ENCODE results near the gene AMOT.

Gene AMOT

GRCh38 chrX:112837531-112837930, 3.1 kb downstream of the AMOT start:
- no peaks in the 10 kb centered on the region for H3K9me3 ChIP-seq (ENCODE audit: insufficient read depth, low read depth, low read length)
- TF ChIP-seq EZH2phosphoT487 (IDR thresholded peaks at IDR 0.05; ENCODE audit: borderline replicate concordance) (no peak), CTCF (conservative IDR thresholded peaks at IDR 0.05; ENCODE audit: low read length) (no peak)
- peaks cover 62% of the 10 kb centered on the region for H3K79me2 ChIP-seq (ENCODE audit: insufficient read depth, low read length)
- H3K4me2 ChIP-seq (ENCODE audit: low read depth, low read length, poor library complexity, severe bottlenecking) = peak overlapping the region; percentile 87
- no peaks in the 10 kb centered on the region for H3K9me2 ChIP-seq (replicated peaks; ENCODE audit: low read depth, low read length)
- no peaks in the 10 kb centered on the region for H3K27me3 ChIP-seq (ENCODE audit: insufficient read depth, low read length, poor library complexity, severe bottlenecking)
- H3K36me3 ChIP-seq (ENCODE audit: insufficient read depth, low read length) = no peaks in the 10 kb centered on the region
- H4K20me1 ChIP-seq (ENCODE audit: insufficient read depth, low read length, poor library complexity, severe bottlenecking) = peaks cover 14% of the 10 kb centered on the region
- no peak overlapping the region for H2AFZ ChIP-seq (ENCODE audit: low read length)
- H3F3A ChIP-seq (ENCODE audit: low read depth) = no peaks in the 10 kb centered on the region
- H3K4me3 ChIP-seq (ENCODE audit: low read length, poor library complexity, severe bottlenecking) = peak overlapping the region; percentile 80
- H3K9ac ChIP-seq (ENCODE audit: low read depth, low read length, poor library complexity, severe bottlenecking) = peak overlapping the region; percentile 17
- H3K4me1 ChIP-seq (ENCODE audit: insufficient read depth, low read length, poor library complexity, severe bottlenecking) = peaks cover 57% of the 10 kb centered on the region

- TF ChIP-seq EZH2phosphoT487 (IDR thresholded peaks at IDR 0.05; ENCODE audit: borderline replicate concordance) (no peak), CTCF (conservative IDR thresholded peaks at IDR 0.05; ENCODE audit: low read length) (no peak)
- H2AFZ ChIP-seq (ENCODE audit: low read length) = no peak overlapping the region
- H3K36me3 ChIP-seq (ENCODE audit: insufficient read depth, low read length) = 0 out of 2 replicates have a peak, but pooled peaks cover 6% of the 10 kb centered on the region
- H4K20me1 ChIP-seq (ENCODE audit: insufficient read depth, low read length, poor library complexity, severe bottlenecking) = peaks cover 14% of the 10 kb centered on the region
- H3K9me2 ChIP-seq (replicated peaks; ENCODE audit: low read depth, low read length) = no peaks in the 10 kb centered on the region
- peaks cover 60% of the 10 kb centered on the region for H3K79me2 ChIP-seq (ENCODE audit: insufficient read depth, low read length)
- no peaks in the 10 kb centered on the region for H3F3A ChIP-seq (ENCODE audit: low read depth)
- H3K4me1 ChIP-seq (ENCODE audit: insufficient read depth, low read length, poor library complexity, severe bottlenecking) = peaks cover 51% of the 10 kb centered on the region
- no peak overlapping the region for H3K4me3 ChIP-seq (ENCODE audit: low read length, poor library complexity, severe bottlenecking)
- H3K4me2 ChIP-seq (ENCODE audit: low read depth, low read length, poor library complexity, severe bottlenecking) = peak overlapping the region; percentile 47
- H3K9me3 ChIP-seq (ENCODE audit: insufficient read depth, low read depth, low read length) = no peaks in the 10 kb centered on the region
- no peaks in the 10 kb centered on the region for H3K27me3 ChIP-seq (ENCODE audit: insufficient read depth, low read length, poor library complexity, severe bottlenecking)
- H3K9ac ChIP-seq (ENCODE audit: low read depth, low read length, poor library complexity, severe bottlenecking) = no peak overlapping the region
Measured at GRCh38 chrX:112835019-112835418, 5.6 kb downstream of the AMOT start.

GRCh38 chrX:112834031-112834845, 6.4 kb downstream of the AMOT start:
- Histone ChIP-seq H3K9me3 (ENCODE audit: insufficient read depth, low read depth, low read length) (no peaks in the 10 kb centered on the region), H3K4me1 (ENCODE audit: insufficient read depth, low read length, poor library complexity, severe bottlenecking) (peaks cover 43% of the 10 kb centered on the region)

More at GRCh38 chrX:112834031-112834845, 6.4 kb downstream of the AMOT start:
- H3F3A ChIP-seq (ENCODE audit: low read depth) = no peaks in the 10 kb centered on the region
- peak overlapping the region; percentile 47 for H3K4me2 ChIP-seq (ENCODE audit: low read depth, low read length, poor library complexity, severe bottlenecking)
- H4K20me1 ChIP-seq (ENCODE audit: insufficient read depth, low read length, poor library complexity, severe bottlenecking) = peaks cover 14% of the 10 kb centered on the region
- peaks cover 52% of the 10 kb centered on the region for H3K79me2 ChIP-seq (ENCODE audit: insufficient read depth, low read length)
- no peak overlapping the region for H2AFZ ChIP-seq (ENCODE audit: low read length)
- H3K36me3 ChIP-seq (ENCODE audit: insufficient read depth, low read length) = 0 out of 2 replicates have a peak, but pooled peaks cover 6% of the 10 kb centered on the region
- no peak overlapping the region for H3K4me3 ChIP-seq (ENCODE audit: low read length, poor library complexity, severe bottlenecking)
- no peaks in the 10 kb centered on the region for H3K27me3 ChIP-seq (ENCODE audit: insufficient read depth, low read length, poor library complexity, severe bottlenecking)
- no peak for TF ChIP-seq EZH2phosphoT487 (IDR thresholded peaks at IDR 0.05; ENCODE audit: borderline replicate concordance)
- H3K9ac ChIP-seq (ENCODE audit: low read depth, low read length, poor library complexity, severe bottlenecking) = no peak overlapping the region
- H3K9me2 ChIP-seq (replicated peaks; ENCODE audit: low read depth, low read length) = no peaks in the 10 kb centered on the region

Measured in Loucy (cell line).